Esophagus squamous epithelium (tissue), 4 donors: ENCODE data around the gene RPUSD4.

Experiments used
- POLR2A ChIP-seq, 4 donors: fragments of 450-650 bp; IDR thresholded peaks; one replicate each; pipeline ENCODE4 v1.6.1; 2017; ENCODE audit warnings: antibody characterized with exemption in 4 of 4, mild to moderate bottlenecking in 4 of 4, moderate library complexity in 3 of 4
- TF ChIP-seq, protein P1 (sequence below), 6 experiments: fragments of 450-650 bp in 4 of 6; fragments of 200-600 bp in 2 of 6; sonication (generic) in 2 of 6; IDR thresholded peaks; one replicate each; pipeline ENCODE4 v1.5.1; 2016 to 2019; ENCODE audit warnings: antibody characterized with exemption in 6 of 6, mild to moderate bottlenecking in 4 of 6, moderate library complexity in 4 of 6

DNA sequence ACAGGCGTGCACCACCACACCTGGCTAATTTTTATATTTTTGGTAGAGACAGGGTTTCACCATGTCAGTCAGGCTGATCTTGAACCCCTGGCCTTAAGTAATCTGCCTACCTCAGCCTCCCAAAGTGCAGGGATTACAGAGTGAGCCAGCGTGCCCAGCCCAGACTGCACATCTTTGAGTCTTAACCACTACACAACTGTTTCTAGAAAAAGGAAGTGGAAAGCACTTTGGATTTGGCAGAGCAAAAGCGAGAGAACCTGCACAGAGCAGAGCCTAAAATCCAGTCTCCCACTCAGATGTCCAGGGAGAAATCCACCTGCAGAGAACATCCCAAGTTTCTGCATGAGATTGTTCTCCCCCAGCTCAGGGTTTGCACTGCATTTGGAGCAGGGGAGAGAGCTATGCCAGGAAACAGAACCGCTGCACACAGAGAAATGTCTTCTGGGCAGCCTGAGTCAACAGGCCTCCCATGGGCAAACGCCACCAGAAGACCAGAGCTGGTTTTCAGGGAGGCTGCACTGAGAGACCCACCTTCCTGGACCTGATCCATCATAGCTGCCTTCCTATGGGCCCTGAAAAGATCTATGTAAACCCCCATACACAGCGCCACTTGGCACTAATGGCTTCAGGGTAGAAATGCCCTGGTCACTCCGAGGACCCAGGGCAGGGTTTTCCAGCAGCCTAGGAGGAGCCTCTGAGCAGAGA is 54.0 kb downstream of the RPUSD4 start:
- TF ChIP-seq, protein P1, sequence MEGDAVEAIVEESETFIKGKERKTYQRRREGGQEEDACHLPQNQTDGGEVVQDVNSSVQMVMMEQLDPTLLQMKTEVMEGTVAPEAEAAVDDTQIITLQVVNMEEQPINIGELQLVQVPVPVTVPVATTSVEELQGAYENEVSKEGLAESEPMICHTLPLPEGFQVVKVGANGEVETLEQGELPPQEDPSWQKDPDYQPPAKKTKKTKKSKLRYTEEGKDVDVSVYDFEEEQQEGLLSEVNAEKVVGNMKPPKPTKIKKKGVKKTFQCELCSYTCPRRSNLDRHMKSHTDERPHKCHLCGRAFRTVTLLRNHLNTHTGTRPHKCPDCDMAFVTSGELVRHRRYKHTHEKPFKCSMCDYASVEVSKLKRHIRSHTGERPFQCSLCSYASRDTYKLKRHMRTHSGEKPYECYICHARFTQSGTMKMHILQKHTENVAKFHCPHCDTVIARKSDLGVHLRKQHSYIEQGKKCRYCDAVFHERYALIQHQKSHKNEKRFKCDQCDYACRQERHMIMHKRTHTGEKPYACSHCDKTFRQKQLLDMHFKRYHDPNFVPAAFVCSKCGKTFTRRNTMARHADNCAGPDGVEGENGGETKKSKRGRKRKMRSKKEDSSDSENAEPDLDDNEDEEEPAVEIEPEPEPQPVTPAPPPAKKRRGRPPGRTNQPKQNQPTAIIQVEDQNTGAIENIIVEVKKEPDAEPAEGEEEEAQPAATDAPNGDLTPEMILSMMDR (IDR thresholded peaks at IDR 0.05), result no peak
- no peak for TF ChIP-seq POLR2A (IDR thresholded peaks at IDR 0.05)
